ENCODE data around the gene SNAPC3.

The SNAPC3 gene

DNA sequence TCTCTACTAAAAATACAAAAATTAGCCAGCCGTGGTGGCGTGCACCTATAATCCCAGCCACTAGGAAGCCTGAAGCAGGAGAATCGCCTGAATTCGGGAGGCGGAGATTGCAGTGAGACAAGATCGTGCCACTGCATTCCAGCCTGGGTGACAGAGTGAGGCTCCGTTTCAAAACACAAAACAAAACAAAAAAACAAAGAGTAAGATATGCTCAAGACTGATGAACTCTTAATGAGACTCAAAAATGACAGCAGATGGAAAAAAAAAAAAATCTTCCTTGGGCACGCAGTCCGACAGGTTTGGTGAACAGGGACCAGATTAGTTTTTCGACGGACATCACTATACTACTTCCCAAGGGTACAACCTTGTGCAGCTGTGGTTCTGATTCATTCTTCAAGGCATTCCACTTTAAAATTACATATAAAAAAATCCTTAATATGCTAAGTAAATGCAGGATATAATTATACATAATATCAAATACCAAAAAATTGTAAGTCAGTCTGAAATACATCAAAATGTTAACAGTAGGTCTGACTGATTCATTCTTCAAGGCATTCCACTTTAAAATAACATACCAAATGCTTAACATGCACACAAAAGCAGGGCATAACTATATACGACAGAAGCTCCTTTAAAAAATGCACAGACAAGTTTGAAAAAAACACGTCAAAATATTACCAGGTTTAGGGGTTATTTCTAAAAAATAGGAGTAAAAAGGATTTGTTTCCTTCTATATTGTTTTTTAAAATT lies 75.7 kb downstream of the SNAPC3 start:
- no peak for DNase-seq

DNA sequence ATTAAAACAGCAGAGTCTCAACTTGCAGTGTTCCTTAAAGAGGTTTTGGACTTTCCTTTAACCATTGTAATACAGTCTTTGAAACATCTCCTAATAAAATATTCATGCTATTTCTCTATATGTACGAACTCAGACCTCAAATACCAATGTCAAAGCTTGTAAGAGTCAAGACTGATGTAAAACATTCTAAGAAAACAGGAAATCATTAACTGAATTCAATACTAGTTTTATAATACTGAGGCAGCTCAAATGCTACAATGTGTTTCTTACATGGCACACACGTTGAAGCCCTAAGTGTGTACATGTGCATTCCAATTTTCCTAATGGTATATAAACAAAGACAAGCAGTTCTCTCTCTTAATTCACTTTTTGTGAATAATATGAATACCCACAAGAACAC lies 76.5 kb downstream of the SNAPC3 start:
- no peak for DNase-seq

DNA sequence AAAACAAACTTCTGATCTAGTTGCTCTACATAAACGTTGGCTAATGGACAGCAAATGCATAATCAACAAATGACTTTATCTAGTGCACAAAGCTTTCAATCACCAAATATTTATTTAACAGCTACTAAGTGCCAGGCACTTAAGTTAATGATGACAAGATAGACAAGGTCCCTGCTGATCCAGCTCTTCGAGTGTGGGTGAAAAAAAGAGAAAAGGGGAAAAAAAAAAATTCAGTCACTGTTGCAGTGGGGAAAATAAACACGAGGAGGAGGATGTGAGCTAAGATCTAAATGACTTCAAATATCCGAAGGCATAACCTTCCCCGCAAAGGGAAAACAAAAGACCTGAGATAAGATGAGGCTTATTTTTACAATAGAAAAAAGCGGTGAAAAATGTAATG lies 78.5 kb downstream of the SNAPC3 start:
- DNase-seq, result no peak

DNA sequence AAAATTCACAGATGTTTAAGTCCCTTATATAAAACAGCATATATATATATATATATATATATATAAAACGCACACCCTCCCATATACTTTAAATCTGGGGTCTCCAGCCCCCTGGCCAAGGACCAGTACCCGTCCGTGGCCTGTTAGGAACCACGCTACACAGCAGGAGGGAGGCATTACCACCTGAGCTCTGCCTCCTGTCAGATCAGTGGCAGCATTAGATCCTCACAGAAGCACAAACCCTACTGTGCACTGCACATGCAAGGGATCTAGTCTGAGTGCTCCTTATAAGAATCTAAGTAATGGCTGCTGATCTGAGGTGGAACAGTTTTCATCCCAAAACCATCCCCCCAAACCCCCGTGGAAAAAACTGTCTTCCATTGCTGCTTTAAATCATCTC lies 79.1 kb downstream of the SNAPC3 start:
- DNase-seq, result no peak

DNA sequence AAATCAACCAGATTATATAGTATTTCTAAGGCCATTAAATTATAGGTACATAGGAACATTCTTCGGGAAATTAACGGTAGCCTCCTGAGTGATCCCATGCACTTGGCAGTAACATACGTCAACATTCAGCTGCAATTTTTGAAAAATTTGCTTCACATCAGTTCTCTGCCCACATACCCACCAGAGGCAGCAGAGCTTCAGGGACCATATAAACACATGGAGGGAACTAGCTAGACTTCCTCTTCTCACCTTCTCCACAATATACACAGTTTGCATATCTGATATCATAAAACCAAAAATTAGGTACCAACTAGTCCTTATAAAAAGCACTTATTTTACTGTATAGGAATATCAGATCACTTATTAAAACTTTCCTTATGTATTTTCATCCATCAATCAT lies 83.2 kb downstream of the SNAPC3 start:
- DNase-seq, result no peak

DNA sequence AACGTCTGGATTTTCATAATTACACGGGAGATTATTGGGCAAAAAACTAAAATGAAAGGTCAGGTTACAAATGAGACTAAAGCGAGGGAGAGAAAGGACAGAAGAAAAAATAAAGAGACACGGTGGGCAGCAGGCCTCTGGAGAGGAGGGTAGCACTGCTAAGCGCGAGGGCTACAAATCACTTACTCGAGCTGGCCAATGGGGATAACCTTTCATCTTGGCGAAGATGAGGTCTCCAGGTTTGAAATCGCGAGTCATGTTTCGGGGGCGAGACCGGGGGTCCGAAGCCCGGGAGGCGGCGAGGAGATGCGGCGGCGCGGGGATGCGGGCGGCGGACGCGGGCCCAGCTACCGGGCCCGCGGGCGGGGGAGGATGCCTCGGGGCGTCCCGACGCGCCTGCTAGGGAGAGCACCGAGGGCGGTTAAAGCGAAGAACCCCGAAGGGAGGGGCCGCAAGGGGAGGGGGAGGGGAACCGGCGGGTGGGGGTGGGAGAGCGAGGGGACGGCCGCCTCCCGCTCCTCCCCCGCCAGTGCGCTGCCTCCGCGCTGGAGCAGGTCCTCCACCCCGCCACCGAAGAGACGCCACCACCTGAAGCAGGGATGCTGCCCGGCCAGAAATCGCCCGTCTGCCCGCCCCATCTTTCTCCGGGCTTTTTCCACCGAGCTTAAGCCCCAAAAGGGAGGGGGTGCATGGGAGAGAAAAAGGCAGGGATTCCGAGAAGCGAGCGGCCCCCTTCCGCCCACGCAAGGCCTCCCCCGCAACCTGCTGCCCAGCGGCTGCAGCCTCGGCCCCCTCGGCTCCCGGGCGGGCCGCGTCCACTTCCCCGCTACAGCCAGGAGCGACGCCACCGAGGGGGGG lies 87.5 kb downstream of the SNAPC3 start:
- peak; percentile 67 for DNase-seq

DNA sequence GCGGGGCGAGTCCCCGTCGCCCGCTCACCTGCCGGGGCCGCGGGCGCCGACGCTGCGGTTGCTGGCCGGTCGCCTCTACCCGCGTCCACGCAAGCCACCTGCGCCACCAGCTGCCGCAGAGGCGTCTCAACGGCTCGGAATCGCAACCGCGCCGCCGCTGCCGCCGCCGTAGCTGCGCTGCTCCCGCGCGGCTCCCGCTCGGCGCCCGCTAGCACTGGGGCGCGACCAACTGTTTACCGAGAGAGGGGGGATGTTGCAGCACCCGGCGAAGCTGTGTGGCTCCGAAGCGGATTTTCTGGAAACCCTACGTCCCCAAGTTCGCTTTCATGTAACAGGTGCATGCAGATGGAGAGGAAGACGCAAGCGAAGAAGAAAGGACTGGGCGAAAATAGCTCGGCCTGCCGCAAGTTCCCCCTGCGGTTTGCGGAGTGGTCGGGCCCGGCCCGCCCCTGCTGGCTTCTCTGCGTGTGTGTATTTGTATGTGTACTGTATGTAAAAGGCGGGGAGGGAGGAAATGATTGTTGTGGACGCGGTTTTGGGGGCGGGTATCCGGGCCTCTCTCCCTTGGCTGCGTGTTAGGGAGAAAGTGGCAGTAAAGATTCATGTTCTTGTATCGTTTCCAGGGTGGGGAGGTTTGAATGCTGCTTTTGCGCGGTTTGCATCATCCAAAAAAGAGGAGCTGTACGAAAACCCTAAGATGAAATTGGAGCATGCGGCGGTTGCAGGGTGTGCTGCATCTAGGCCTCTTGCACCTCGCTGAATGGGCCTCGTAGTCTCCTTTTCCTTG lies 88.3 kb downstream of the SNAPC3 start, which contains the start of gene PSIP1:
Gene PSIP1, minus strand, starts transcription at position 182 of the 787 bp plus-strand sequence. CDS start 782 bp downstream, outside the sequence.
- DNase-seq, result peak; percentile 79 to 80

Measured in activated CD4-positive, alpha-beta T cell treated with anti-CD3 and anti-CD28 coated beads for 4 hours (primary cell).